HG02623 (cell line): ENCODE measurements around the gene KRTAP5-7.
"Not testable (repeated sequence)": the region's sequence is repeated elsewhere in the genome, so short reads cannot be mapped to it uniquely, and the experiment has no call there.

Source experiments
- ATAC-seq: cut with Tn5 transposase; IDR thresholded peaks from one replicate; pipeline ENCODE4 v1.9.1; 2021; ENCODE audit warnings: moderate library complexity; ENCODE audit not compliant: unreplicated experiment

The KRTAP5-7 gene

DNA sequence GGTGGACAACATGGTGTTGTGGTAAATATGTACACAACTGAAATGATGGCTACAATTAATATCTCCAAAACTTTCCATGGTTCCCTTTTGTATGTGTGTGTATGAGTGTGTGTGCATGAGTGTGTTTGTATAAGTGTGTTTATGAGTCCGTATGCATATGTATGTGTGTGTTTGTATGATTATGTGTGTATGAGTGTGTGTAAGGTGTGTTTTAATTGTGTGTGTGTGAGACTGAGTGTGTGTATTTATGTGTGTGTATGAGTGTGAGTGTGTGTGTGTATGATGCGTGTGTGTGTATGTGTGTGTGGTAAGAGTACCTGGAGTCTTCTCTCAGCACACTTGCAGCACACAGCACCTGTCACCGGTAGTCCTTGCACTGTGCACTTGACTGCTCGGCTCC is 29.0 kb downstream of the KRTAP5-7 start:
- no peak for ATAC-seq

DNA sequence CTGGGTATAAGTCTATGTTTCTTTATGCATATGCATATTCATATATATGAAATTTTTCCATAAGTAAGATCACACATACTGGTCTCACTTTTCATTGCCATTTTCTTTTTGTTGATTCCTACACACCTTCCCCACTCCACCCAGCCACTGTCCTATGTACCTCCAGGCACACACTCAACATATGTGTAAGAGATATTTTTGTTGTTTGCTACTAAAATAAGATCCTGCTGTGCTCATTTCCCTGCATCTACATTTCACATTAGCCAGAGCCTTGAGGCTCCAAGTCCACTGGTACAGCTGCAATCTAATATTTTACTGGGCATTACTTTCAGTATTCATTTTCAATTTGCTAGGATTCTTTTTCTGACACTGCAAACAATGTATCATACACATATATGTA is 30.2 kb downstream of the KRTAP5-7 start:
- ATAC-seq = no peak

DNA sequence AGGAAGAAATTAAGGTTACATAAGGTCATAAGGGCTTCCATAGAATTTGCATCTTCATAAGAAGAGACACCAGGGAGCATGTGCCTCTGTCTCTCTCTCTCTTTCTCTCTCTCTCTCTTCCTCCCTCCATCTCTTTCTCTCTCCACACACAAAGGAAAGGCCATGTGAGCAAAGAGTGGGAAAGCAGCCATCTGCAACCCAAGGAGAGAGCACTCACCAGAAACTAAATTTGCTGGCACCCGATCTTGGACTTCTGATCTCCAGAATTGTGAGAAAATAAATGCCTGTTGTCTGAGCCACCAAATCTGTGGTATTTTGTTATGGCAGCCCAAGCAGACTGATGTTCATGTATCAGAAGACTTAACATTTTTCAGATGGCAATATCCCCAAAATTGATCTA is 31.9 kb downstream of the KRTAP5-7 start:
- ATAC-seq = no peak

DNA sequence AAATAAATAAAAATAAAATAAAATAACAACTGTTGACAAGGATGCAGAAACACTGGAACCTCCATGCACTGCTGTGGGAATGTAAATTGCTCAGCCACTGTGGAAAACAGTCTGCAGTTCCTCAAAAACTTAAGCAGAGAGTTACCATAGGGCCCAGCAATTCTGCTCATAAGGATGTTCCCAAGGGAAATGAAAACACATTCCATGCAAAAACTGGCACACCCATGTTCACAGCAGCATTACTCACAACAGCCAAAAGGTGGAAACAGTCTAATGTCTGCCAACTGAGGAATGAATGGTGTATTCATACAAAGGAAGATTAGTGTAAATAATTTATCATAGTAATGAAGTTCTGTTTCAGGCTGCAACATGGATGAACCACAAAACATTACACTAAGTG is 35.1 kb downstream of the KRTAP5-7 start:
- no peak for ATAC-seq

DNA sequence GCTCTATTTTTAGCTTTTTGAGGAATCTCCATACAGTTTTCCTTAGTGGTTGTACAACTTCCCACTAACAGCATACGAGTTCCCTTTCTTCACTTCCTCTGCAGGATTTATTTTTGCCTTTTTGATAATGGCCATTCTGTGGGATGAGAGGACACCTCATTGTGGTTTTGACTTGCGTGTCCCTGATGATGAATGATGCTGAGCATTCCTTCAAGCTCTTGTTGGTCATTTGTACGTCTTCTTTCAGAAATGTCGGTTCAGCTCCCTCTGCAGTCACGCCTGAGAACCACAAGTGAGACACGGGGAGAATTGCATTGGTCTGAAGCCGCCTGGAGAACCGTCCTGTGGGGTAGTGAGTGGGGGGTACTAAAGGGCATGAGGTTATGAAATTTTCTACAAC is 36.3 kb downstream of the KRTAP5-7 start:
- no peak for ATAC-seq

DNA sequence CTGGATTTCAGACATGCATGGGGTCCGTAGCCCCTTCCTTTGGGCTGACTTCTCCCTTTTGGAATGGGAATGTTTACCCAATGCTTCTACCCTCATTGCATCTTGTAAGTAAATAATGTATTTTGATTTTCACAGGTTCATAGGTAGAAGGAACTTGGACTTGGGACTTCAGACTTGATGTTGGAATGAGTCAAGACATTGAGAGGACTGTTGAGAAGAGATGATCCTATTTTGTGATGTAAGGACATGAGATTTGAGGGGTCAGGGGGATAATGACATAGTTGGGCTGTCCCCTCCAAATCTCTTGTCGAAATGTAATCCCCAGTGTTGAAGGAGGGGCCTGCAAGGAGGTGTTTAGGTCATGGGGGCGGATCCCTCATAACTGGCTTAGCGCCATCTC is 37.4 kb downstream of the KRTAP5-7 start:
- ATAC-seq = no peak

DNA sequence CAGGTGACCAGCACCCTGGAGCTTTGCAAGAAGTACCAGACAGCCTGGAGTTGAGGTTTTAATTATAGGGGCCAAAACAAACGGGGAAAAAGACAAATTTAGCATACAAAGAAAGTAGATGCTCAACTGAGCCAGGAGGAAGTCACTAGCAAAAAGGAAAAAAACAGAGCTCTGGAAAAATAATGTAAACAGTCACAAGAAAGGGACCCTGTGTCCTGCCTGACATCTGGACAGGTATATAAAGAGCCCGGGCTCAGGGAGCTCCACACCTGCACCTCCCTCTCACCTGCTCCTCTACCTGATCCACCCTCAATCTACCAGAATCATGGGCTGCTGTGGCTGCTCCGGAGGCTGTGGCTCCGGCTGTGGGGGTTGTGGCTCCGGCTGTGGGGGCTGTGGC is 38.2 kb downstream of the KRTAP5-7 start, which contains the start of gene KRTAP5-10:
Gene KRTAP5-10, plus strand, starts transcription at position 301 of the 400 bp plus-strand sequence. Its CDS starts 25 bp downstream, at position 326.
- ATAC-seq = no peak

DNA sequence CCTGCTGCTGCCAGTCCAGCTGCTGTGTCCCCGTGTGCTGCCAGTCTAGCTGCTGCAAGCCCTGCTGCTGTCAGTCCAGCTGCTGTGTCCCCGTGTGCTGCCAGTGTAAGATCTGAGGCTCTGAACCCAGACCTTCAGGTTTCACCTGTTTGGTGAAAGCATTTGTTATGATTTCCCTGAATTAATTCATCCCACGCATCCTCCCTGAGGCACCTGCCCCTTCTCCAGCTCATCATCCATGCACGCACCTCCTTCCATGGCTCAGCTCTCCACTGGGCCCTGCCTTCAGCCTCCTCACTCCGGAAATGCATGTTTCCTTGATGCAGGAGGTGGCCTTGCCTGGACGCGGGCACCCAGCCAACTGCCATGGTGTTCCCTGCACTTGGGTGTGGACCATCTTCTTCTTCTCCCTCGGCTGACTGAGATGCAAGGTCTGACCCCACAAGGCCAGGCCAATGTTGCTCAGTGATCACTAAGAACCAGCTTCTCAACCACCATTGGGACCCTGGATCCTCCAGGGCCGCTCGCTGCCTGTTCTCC is 39.1 kb downstream of the KRTAP5-7 start:
- no peak for ATAC-seq

DNA sequence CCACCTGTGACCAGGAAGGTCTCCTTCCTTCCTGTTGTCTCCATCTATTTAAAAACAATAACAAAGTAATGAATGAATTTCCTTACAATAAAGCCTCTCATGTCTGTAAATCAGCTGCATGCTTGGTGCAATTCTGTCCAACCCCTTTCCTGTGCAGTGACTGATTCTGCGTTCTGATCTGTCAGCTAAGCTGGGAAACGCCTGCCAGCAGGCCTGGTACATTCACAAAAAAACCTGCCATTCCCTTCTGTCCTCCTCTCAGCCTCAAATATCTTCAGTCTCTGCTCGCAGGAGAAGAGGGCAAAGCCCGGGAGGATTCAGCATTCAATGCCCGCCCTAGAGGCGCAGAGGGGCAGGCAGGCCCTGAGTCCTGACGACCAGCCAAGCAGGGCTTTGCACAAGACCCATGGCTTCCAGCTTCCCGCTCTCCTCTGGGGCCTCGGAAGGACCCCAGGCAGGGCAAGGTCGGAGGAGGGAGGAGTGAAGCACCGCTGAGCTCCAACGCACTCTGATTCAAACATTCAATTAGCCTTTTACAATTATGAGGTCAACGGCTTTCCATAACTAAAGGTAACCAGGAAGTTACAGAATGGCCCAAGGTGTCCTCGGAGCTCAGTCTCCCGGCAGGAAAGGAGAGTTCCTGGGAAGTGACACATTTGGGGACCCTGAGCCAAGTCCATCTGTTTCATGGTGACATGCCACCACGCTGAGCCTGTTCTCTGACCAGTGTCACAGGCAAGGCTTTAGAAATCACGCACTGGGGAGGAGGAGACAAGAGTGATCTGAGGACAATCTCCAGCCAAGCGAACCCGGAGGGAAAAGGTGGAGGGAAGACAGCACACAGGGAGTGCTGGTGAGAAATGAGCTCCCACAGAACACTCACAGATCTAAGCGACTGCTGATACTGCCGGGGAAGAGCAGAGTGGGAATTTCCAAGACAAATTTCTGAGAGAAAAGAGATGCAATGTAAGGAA is 39.8 kb downstream of the KRTAP5-7 start:
- ATAC-seq = not testable (repeated sequence)

DNA sequence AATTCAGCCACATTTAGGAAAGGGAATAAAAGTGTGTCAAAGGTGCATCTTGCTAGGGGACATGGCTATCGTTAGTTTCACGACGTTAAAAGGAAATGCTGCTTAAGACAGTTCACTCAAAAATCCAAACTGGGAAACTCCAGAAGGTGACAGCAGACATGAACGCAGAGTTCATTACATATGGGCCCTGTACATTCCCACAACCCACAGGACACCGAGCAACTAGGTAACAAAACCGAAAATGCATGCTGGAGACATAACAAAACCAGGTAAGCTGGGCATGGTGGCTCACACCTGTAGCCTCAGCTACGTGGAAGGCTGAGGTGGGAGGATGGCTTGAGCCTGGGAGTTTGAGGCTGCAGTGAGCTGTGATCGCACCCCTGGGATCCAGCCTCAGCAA is 40.6 kb downstream of the KRTAP5-7 start:
- not testable (repeated sequence) for ATAC-seq

DNA sequence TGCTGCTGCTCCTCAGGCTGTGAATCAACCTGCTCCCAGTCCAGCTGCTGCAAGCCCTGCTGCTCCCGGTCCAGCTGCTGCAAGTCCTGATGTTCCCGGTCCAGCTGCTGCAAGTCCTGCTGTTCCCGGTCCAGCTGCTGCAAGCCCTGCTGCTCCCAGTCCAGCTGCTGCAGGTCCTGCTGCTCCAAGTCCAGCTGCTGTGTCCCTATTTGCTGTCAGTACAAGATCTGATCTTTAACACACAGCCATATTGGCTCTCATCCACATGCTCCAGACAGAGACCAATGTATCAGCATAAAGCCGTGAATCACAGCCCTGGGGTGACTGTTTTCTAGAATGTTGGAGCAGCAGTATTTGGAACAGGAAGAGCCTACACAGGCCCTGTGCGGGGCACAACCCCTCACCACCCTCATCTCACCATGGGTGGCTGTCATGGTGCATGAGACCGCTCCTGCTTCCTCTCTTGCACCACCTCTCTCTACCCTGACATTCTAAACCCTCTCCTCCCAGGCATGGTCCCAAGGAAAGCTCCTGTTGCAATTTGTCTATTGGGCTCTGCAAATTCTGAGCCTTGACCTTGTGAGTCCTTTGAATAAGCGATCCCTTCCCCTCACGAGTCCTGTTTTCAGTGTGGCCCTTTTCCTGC is 41.8 kb downstream of the KRTAP5-7 start:
- no peak for ATAC-seq

DNA sequence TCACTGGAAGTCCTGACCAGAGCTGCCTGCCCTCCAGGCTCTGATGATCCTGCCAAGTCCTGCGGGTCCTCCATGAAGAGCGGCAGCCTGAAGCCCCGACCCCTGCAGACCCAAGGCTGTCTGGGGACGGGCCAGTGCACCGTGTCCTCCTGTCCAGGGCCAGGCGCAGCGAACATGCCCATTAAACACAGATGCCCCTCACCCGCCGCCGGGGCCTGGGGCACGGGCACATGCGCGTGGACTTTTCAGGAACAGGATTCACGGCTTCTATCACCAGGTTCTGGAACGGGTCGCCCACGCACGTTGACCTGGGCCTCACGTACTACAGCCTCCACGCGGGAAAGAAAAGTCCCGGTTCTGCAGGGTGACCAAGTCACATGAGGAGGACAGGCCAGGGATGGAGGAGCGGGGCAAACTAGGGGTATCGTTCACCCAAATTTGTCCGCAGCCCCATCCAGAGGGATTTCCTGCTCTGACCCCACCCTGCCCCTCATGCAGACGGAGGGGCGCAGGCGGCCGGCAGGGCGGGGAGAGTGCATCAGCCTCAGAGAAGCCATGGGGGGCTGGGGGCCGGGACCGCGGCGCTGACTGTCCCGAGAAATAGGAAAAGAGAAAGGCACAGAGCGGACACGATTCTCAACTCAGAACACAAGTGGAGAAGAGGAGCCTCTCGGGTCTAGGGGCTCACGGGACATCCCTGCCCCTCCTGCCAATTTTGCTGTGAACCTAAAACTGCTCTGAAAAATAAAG is 44.2 kb downstream of the KRTAP5-7 start:
- ATAC-seq = not testable (repeated sequence)

DNA sequence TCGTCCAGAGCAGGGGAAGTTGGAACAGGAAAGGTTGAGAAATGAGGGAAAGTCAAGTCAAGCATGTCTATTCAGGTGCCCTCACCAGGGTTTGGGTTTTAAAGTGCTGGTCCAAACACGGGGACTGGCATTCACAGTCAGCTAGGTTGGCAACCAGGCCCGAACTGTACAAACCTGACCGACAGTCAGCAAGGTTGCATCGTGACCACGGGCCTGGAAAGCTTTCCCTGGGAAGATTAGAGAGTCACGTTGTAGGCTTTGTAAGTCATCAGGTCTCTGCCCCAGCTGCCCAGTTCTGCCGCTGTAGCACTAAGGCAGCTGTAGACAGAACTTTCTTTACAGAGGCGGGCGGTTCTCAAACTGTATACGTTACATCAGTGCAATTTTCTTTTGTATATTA is 45.7 kb downstream of the KRTAP5-7 start:
- ATAC-seq = no peak

DNA sequence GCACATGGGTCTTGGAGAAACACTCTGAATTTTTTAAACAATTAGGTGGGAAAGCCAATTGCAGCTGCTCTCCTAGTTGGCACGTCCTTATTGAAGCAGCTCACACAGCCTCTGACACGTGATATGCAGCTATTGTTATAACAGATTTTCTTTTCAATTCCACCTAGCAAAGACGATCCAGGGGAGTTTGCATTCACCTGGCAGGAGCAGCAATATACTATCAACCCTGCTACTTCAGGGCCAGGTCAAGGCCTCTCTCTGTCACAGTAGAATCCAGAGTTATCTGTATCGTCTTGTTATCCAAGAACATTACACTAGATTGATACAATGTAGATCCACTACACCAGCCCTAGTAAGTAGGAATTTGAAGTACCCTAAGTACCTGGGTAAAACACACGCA is 47.4 kb downstream of the KRTAP5-7 start:
- no peak for ATAC-seq

DNA sequence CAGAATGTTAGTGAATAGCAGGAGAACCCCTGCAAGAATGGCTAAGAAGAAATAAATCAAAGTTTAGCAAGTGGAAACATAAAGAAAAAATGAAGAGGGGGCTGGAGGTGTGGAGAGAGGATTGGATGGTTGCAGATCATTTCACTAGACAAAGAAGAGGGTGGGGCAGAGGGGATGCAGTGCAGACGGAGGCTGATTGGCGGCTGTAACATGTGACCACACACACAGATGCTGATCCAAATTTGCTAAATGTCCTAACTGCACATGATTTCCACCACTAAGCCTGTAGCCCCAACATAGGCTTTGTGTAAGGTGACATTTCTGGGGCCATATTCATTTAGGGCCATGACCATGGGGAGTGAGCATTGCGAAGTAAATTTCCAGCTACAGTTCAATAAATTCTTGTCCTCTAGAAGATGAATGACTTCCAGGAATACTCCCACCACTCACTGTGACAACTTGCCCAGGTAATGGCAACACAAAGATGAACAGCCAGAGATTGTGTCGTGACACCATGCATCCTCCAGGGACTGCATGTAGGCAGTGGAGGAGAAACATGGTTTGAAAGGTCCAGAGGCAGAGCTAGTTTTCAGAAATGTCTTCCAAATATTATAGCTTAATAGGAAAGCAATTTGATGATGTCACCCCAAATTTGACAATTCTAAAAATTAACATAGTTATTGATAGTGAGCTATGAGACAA is 48.8 kb downstream of the KRTAP5-7 start:
- ATAC-seq = no peak

DNA sequence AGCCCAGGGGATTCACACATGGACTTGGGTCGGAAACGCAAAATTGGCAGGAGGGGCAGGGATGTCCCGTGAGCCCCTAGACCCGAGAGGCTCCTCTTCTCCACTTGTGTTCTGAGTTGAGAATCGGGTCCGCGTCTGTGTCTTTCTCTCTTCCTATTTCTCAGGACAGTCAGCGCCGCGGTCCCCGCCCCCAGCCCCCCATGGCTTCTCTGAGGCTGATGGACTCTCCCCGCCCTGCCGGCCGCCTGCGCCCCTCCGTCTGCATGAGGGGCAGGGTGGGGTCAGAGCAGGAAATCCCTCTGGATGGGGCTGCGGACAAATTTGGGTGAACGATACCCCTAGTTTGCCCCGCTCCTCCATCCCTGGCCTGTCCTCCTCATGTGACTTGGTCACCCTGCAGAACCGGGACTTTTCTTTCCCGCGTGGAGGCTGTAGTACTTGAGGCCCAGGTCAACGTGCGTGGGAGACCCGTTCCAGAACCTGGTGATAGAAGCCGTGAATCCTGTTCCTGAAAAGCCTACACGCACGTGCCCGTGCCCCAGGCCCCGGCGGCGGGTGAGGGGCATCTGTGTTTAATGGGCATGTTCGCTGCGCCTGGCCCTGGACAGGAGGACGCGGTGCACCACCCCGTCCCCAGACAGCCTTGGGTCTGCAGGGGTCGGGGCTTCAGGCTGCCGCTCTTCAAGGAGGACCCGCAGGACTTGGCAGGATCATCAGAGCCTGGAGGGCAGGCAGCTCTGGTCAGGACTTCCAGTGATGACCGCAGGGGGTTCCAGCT is 49.8 kb downstream of the KRTAP5-7 start:
- not testable (repeated sequence) for ATAC-seq

DNA sequence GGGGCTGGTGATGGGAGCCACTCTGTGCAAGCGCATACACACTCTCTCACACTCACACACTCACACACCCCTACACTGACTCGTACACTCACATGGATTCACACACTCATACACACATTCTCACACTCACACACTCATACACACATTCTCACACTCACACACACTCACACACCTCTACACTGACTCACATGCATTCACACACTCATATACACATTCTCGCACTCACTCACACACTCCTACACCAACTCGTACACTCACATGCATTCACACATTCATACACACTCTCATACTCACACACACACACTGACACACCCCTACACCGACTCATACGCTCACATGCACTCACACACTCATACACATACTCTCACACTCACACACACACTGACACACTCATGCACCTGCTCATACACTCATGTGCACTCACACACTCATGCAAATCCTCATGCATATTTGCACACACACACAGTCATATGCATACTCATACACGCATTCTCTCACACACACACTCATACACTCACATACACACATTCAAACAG is 50.5 kb downstream of the KRTAP5-7 start:
- no peak for ATAC-seq
